ENCODE results near the gene CPEB4. TPM values are rescaled to one million over a fixed set of nuclear protein-coding genes. Genes with fewer than 3 reads are reported as not detected.

Gene CPEB4
- total RNA-seq, 1 donor from 2014 or later = 20.9 TPM

DNA sequence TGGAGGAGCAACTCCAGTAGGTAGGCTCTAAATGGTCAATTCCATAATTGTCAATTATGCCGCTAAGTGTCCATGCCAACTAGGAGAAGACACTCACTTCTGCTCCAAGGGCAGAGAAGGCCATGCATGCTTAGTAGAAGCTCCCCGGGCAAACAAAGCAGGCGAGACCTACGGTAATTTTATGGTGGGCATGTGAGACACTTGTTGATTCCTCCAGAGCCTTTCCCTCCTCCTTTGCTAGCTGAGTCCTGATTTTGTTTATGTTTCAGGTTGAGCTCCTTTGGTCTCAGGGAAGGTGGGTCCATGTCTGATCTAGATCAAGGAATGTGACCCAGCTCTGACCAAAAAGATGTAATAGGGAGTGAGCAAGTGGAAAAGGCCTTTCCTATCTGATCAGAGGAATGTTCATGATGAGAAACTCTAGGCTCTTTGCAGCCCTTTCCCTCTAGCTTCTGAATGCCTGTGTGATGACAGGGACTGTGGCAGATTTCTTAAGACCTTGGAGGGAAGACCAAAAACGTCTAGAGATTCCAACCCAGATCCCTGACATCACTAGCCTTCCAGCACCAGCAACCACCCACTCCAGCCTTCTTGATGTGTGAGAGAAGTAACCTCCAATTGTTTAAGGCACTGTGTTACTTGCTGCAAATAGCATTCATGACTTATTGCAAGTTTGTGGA is 7.7 kb upstream of the CPEB4 start:
- H3K36me3 ChIP-seq (ENCODE audit: control insufficient read depth, insufficient read depth, low read length) = no peaks in the 10 kb centered on the region
- TF ChIP-seq, protein P1, sequence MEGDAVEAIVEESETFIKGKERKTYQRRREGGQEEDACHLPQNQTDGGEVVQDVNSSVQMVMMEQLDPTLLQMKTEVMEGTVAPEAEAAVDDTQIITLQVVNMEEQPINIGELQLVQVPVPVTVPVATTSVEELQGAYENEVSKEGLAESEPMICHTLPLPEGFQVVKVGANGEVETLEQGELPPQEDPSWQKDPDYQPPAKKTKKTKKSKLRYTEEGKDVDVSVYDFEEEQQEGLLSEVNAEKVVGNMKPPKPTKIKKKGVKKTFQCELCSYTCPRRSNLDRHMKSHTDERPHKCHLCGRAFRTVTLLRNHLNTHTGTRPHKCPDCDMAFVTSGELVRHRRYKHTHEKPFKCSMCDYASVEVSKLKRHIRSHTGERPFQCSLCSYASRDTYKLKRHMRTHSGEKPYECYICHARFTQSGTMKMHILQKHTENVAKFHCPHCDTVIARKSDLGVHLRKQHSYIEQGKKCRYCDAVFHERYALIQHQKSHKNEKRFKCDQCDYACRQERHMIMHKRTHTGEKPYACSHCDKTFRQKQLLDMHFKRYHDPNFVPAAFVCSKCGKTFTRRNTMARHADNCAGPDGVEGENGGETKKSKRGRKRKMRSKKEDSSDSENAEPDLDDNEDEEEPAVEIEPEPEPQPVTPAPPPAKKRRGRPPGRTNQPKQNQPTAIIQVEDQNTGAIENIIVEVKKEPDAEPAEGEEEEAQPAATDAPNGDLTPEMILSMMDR (IDR thresholded peaks at IDR 0.05; ENCODE audit: insufficient read depth, low read length, poor library complexity, severe bottlenecking) = no peak

DNA sequence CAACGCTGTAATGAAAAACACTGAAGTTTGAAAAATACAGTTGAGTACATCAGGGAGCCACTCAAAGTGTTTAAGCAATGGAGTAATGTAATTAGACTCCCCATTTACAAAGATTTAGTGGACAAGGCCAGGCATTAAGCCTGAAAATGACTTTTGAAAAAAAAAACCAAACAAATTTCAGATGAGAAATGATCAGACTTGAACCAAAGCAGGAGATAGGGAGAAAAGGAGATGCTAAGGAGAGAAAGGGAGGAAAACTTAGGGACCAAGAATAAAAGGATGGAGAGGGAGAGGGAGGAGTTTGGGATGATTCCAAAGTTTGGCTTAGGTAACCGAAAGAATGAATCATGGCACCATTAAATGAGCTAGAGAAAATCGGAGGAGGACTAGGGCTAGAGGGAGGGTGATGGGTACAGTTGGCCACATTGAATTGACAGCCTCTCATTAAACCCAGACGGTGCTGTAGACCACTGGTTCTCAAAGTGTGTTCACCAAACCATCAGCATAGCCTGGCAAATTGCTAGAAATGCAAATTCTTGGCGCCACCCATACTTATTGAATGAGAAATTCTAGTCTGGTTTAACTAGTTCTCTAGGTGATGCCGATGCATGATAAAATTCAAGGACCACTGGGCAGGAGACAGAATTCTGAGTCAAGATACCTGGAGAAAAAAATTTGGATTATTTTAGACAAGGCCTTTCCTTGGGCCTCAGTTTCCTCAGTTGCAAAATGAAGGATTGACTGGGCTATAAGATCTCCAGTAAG is 6.2 kb upstream of the CPEB4 start:
- TF ChIP-seq, protein P1 (IDR thresholded peaks at IDR 0.05; ENCODE audit: insufficient read depth, low read length, poor library complexity, severe bottlenecking) = no peak
- H3K4me3 ChIP-seq (ENCODE audit: low read depth, low read length) = no peak overlapping the region
- no peak for DNase-seq (ENCODE audit: low read depth)

More for the DNA sequence above, 7.7 kb upstream of the CPEB4 start:
- no peak for DNase-seq (ENCODE audit: low read depth)
- Histone ChIP-seq H3K4me3 (ENCODE audit: low read depth, low read length) (no peak overlapping the region), H3K27me3 (ENCODE audit: control insufficient read depth, insufficient read depth, low read length) (no peaks in the 10 kb centered on the region)

DNA sequence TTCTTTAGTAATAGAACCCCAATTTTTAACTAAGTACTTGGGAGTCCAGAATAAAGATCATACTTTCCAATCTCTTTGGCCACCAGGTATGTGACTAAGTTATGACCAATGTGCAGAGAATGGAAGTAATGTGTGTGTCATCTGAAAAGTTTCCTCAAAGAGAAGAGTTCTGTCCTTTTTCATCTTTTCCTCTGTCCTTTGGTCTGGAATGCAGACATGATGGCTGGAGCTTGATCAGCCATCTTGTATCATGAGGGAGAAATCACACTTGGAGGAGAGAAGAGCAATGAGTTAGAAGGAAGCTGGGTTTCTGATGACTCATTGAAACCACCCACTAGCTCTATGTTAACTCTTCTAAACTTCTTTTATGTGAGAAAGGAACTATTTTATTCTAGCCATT is 5.5 kb upstream of the CPEB4 start:
- Histone ChIP-seq H3K27me3 (ENCODE audit: control insufficient read depth, insufficient read depth, low read length) (no peaks in the 10 kb centered on the region), H3K4me3 (ENCODE audit: low read depth, low read length) (no peak overlapping the region), H3K36me3 (ENCODE audit: control insufficient read depth, insufficient read depth, low read length) (no peaks in the 10 kb centered on the region)
- DNase-seq (ENCODE audit: low read depth) = no peak
- TF ChIP-seq, protein P1 (IDR thresholded peaks at IDR 0.05; ENCODE audit: insufficient read depth, low read length, poor library complexity, severe bottlenecking) = no peak

More for the DNA sequence above, 6.2 kb upstream of the CPEB4 start:
- Histone ChIP-seq H3K27me3 (ENCODE audit: control insufficient read depth, insufficient read depth, low read length) (no peaks in the 10 kb centered on the region), H3K36me3 (ENCODE audit: control insufficient read depth, insufficient read depth, low read length) (no peaks in the 10 kb centered on the region)

DNA sequence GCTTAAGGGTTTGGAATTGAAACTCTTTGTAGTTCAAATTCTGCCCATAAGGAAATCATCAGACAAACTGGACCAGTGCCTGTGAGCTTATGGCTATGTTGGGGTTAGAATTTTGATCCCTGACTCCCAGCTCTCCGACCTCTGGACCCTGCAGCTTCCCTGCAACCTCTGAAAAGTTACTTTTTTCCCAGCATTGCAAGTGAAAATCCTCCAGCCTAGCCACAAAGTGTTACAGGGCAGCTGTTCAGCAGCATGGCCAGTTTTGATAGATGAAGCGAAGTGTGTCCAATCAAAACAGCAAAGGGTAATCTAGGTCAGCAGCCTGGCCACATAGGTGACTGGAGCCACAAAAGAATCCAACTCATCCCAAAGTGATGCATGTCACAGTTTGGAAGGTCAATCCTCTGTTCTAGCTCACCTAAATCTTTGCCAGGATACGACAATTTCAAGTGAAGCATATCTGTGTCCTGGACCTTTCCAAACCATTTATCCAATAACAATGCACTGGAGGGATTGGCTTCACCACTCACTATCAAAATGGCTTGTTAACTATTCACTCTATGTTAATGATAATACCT is 4.7 kb upstream of the CPEB4 start:
- TF ChIP-seq, protein P1 (IDR thresholded peaks at IDR 0.05; ENCODE audit: insufficient read depth, low read length, poor library complexity, severe bottlenecking) = no peak
- DNase-seq (ENCODE audit: low read depth) = no peak

DNA sequence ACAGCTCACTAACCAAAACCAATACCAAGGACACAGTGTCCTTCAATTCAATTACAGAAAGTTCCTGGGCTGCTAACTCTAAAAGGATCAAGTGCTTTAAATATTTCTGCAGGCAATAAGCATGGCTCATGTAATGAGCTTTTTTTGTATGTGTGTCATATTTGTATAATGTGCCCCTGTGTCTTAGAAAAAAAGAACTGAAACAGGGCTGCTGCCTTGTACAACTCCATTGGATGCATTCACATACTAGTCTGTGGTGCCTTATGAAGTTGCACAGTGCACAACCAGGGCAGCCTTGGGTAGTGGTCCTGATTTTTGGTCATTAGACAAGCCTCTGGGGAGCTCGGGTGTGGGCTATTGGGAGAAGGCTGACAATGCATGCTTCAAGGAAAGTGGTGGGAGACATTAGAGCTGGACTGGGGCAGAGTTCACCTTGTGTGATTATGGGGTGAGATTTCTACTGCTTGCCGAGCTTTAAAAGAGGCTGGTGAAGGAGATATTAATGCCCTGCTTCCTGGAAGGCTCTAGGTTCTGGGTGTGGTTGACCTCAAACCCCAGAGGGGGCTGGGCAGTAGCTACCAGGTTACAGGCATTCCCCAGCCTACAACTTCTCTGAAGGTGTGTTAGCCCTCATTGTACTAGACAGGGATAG is 3.6 kb upstream of the CPEB4 start:
- no peak for DNase-seq (ENCODE audit: low read depth)
- Histone ChIP-seq H3K27me3 (ENCODE audit: control insufficient read depth, insufficient read depth, low read length) (no peaks in the 10 kb centered on the region), H3K36me3 (ENCODE audit: control insufficient read depth, insufficient read depth, low read length) (no peaks in the 10 kb centered on the region), H3K4me3 (ENCODE audit: low read depth, low read length) (no peak overlapping the region)
- TF ChIP-seq, protein P1 (IDR thresholded peaks at IDR 0.05; ENCODE audit: insufficient read depth, low read length, poor library complexity, severe bottlenecking) = no peak

More for the DNA sequence above, 4.7 kb upstream of the CPEB4 start:
- no peaks in the 10 kb centered on the region for H3K27me3 ChIP-seq (ENCODE audit: control insufficient read depth, insufficient read depth, low read length)
- H3K36me3 ChIP-seq (ENCODE audit: control insufficient read depth, insufficient read depth, low read length) = no peaks in the 10 kb centered on the region
- no peak overlapping the region for H3K4me3 ChIP-seq (ENCODE audit: low read depth, low read length)

Data from kidney epithelial cell (primary cell).